Adrenal gland (tissue), 5 donors: ENCODE results near the gene TOR2A.

Source experiments
- POLR2A ChIP-seq, 2 donors: fragments of 450-650 bp; IDR thresholded peaks; one replicate each; pipeline ENCODE4 v1.6.1; 2017; ENCODE audit warnings: antibody characterized with exemption in 2 of 2, mild to moderate bottlenecking in 2 of 2, moderate library complexity in 1 of 2
- TF ChIP-seq, protein P1 (sequence below), 6 experiments: fragments of 450-650 bp in 4 of 6; fragments of 200-600 bp in 2 of 6; sonication (generic) in 1 of 6; IDR thresholded peaks; 1 replicate in 5 of 6; 2 replicates in 1 of 6; pipeline versions ENCODE4 v1.5.1 to v1.8.0; 2016 to 2021; ENCODE audit warnings: antibody characterized with exemption in 6 of 6, mild to moderate bottlenecking in 2 of 6, moderate library complexity in 1 of 6
- donor health status: DM: no; HTN: no; CAD: no.

DNA sequence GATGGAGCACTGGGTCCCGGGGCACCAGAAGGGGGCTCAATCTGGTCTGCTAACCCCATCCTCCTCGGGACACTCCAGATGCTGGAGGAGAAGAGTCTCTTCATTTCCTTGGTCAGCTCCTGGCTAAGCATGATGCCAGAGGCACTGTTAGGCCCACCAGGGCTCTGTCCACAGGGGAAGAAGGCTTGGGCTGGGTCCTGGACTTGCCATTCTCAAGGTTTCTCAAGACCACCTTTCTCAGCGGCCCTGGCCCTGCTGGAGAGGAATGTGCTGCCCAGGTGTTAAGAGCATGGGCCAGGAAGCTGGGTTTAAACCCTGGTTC, 35.5 kb upstream of the TOR2A start:
- TF ChIP-seq, protein P1, sequence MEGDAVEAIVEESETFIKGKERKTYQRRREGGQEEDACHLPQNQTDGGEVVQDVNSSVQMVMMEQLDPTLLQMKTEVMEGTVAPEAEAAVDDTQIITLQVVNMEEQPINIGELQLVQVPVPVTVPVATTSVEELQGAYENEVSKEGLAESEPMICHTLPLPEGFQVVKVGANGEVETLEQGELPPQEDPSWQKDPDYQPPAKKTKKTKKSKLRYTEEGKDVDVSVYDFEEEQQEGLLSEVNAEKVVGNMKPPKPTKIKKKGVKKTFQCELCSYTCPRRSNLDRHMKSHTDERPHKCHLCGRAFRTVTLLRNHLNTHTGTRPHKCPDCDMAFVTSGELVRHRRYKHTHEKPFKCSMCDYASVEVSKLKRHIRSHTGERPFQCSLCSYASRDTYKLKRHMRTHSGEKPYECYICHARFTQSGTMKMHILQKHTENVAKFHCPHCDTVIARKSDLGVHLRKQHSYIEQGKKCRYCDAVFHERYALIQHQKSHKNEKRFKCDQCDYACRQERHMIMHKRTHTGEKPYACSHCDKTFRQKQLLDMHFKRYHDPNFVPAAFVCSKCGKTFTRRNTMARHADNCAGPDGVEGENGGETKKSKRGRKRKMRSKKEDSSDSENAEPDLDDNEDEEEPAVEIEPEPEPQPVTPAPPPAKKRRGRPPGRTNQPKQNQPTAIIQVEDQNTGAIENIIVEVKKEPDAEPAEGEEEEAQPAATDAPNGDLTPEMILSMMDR (IDR thresholded peaks at IDR 0.05): no peak
- TF ChIP-seq POLR2A (IDR thresholded peaks at IDR 0.05): no peak
